NCI-H1694 treated with DMSO at 0.1 percent for 48 hours (cell line): Measurements from ENCODE around the gene FLT4.

ENCODE experiments used
- DNase-seq: peaks from one replicate; lab custom pipeline; 2025; lab: John Stamatoyannopoulos, UW

The FLT4 gene

GRCh38 chr5:180592176-180592575 lies 57.2 kb downstream of the FLT4 start:
- DNase-seq: no peak

GRCh38 chr5:180591311-180591887 lies 58.0 kb downstream of the FLT4 start, which contains the start of gene SCGB3A1:
Gene SCGB3A1, minus strand, starts transcription at chr5:180591499. Its CDS starts 37 bp downstream, at chr5:180591462.
- no peak for DNase-seq

GRCh38 chr5:180590543-180591310 lies 58.7 kb downstream of the FLT4 start:
- DNase-seq: no peak

GRCh38 chr5:180589771-180590542 lies 59.4 kb downstream of the FLT4 start:
- no peak for DNase-seq

GRCh38 chr5:180586870-180587269 lies 62.5 kb downstream of the FLT4 start:
- no peak for DNase-seq

- no peak for DNase-seq
These were observed 63.2 kb downstream of the FLT4 start for GRCh38 chr5:180586204-180586603.

- no peak for DNase-seq
These were observed 65.7 kb downstream of the FLT4 start for GRCh38 chr5:180583738-180584137.

GRCh38 chr5:180580681-180581080 lies 68.7 kb downstream of the FLT4 start:
- DNase-seq: no peak

- DNase-seq: no peak
These were observed 73.8 kb downstream of the FLT4 start for GRCh38 chr5:180575571-180575970.

GRCh38 chr5:180568914-180569313 lies 80.5 kb downstream of the FLT4 start:
- no peak for DNase-seq

GRCh38 chr5:180563994-180564393 lies 85.4 kb downstream of the FLT4 start:
- DNase-seq: no peak

GRCh38 chr5:180558232-180558631 lies 91.2 kb downstream of the FLT4 start:
- DNase-seq: no peak

GRCh38 chr5:180557217-180557809 lies 92.1 kb downstream of the FLT4 start:
- DNase-seq: no peak

- DNase-seq: no peak
These were observed 94.1 kb downstream of the FLT4 start for GRCh38 chr5:180555168-180555921.

GRCh38 chr5:180553530-180553929 lies 95.9 kb downstream of the FLT4 start:
- DNase-seq: no peak
